Measurements from ENCODE around the gene OR4N2.
"Not testable (repeated sequence)": the region's sequence is repeated elsewhere in the genome, so short reads cannot be mapped to it uniquely, and the experiment has no call there.

Gene OR4N2

GRCh38 chr14:19803470-19803869 is at the start of gene OR4N2:
TSS of gene OR4N2 (plus strand) at chr14:19803770. CDS start at chr14:19827449, 23,679 bp downstream.
- DNase-seq = not testable (repeated sequence)

GRCh38 chr14:19754172-19754571 is 49.4 kb upstream of the OR4N2 start:
- DNase-seq = no peak

- DNase-seq = not testable (repeated sequence)
These were observed 32.1 kb upstream of the OR4N2 start for GRCh38 chr14:19771491-19771890.

DNA sequence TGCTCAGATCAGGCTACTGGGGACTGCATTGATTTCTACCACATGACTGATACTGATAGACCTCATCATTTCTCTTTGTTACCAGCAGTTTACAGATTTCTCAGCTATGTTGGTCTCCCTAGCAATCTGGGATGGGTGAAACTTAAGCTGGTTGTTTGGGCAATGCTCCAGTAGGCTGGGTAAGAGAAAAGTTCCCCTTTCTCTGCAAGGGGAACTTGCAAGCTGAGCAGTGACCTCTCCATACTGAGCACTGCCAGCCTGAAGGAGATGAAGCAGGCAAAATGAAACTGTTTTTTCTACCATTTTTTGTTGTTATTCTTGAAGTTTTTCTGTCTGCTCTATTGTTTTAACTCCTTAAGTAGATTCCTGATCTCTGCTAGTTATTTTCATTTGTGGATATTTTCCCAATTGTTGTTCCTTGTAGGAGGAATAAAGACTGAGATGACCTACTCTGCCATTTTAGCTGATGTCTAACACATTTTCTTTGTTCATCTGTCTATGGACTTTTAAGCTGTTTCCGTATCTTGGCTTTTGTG is 31.6 kb upstream of the OR4N2 start:
- no peak for DNase-seq

- DNase-seq = not testable (repeated sequence)
These were observed 31.1 kb upstream of the OR4N2 start for GRCh38 chr14:19772454-19772853.

- DNase-seq = not testable (repeated sequence)
These were observed 30.4 kb upstream of the OR4N2 start, which contains the start of gene OR4M1 for GRCh38 chr14:19773204-19773603. TSS of gene OR4M1 (plus strand) at chr14:19773504. CDS start at chr14:19780323, 6,819 bp downstream.

- no peak for DNase-seq
These were observed 28.0 kb upstream of the OR4N2 start for GRCh38 chr14:19775587-19775986.

GRCh38 chr14:19785848-19786247 is 17.7 kb upstream of the OR4N2 start:
- DNase-seq = not testable (repeated sequence)

DNA sequence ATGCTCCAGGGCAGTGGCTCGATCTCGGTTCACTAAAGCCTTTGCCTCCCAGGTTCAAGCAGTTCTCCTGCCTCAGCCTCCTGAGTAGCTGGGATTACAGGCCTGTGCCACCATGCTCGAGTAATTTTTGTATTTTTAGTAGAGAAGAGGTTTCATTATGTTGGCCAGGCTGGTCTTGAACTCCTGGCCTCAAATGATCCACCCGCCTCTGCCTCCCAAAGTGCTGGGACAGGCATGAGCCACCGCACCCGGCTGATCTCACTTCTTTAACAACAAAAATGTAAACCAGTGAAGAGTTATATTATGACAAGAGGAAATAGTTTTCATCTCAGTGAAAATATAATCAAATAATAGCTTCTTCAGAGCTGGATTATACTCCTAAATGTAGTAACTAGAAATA is 16.3 kb upstream of the OR4N2 start:
- not testable (repeated sequence) for DNase-seq

GRCh38 chr14:19788150-19788549 is 15.4 kb upstream of the OR4N2 start:
- DNase-seq = not testable (repeated sequence)

DNA sequence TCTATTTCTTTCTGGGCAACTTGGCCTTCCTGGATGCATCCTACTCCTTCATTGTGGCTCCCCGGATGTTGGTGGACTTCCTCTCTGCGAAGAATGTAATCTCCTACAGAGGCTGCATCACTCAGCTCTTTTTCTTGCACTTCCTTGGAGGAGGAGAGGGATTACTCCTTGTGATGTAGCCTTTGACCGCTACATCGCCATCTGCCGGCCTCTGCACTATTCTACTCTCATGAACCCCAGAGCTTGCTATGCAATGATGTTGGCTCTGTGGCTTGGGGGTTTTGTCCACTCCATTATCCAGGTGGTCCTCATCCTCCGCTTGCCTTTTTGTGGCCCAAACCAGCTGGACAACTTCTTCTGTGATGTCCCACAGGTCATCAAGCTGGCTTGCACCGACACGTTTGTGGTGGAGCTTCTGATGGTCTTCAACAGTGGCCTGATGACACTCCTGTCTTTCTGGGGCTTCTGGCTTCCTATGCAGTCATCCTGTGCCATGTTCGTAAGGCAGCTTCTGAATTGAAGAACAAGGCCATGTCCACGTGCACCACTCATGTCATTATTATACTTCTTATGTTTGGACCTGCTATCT is 7.0 kb upstream of the OR4N2 start:
- DNase-seq = not testable (repeated sequence)

GRCh38 chr14:19799880-19800279 is 3.7 kb upstream of the OR4N2 start:
- DNase-seq = no peak

DNA sequence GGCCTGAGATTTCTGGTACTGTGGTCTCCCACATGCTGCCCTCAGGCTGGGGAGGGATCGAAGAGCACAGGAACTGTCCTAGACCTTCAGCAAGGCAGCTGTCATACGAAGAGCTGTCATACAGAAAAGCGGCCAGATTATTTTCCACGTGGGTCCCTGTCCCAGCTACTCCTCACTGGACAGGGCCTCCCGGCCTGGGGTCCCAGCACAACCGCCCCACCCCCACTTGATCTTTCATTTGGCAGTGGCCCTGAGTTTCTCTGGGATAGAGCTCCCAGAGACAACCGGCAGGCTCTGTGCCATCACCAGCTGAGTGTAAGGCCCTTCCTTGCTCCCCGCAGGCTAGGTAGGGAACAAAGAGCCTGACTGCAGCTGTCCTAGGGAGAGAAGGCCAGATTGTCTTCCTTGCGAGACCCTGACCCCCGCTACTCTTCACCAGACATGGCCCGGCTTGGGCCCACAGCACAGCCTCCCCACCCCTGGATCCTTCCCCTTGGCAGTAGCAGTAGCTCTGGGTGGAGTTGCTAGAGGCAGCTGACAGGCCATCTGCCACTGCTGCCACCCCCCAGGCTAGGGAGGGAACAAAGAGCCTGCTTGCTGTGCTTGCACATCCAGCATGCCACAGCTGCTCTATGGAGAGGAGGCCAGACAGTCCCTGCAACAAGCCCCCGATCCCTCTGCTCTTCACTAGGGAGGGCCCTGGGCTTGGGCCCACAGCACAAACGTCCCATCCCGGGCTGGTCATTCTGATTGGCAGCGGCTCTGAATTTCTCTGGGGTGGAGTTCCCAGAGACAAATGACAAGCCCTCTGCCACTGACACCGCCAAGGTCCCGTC is 3.1 kb upstream of the OR4N2 start:
- peak; percentile 20 for DNase-seq

GRCh38 chr14:19801118-19801464 is 2.5 kb upstream of the OR4N2 start:
- no peak for DNase-seq

- not testable (repeated sequence) for DNase-seq
These were observed 9.8 kb downstream of the OR4N2 start for GRCh38 chr14:19813171-19813920.

- not testable (repeated sequence) for DNase-seq
These were observed 16.3 kb downstream of the OR4N2 start for GRCh38 chr14:19819879-19820278.

GRCh38 chr14:19821016-19821415 is 17.4 kb downstream of the OR4N2 start:
- not testable (repeated sequence) for DNase-seq

- no peak for DNase-seq
These were observed 19.6 kb downstream of the OR4N2 start for GRCh38 chr14:19823178-19823577.

- DNase-seq = no peak
These were observed 20.2 kb downstream of the OR4N2 start for GRCh38 chr14:19823765-19824164.

DNA sequence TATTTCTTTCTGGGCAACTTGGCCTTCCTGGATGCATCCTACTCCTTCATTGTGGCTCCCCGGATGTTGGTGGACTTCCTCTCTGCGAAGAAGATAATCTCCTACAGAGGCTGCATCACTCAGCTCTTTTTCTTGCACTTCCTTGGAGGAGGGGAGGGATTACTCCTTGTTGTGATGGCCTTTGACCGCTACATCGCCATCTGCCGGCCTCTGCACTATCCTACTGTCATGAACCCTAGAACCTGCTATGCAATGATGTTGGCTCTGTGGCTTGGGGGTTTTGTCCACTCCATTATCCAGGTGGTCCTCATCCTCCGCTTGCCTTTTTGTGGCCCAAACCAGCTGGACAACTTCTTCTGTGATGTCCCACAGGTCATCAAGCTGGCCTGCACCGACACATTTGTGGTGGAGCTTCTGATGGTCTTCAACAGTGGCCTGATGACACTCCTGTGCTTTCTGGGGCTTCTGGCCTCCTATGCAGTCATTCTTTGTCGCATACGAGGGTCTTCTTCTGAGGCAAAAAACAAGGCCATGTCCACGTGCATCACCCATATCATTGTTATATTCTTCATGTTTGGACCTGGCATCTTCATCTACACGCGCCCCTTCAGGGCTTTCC is 24.2 kb downstream of the OR4N2 start:
- DNase-seq = not testable (repeated sequence)

GRCh38 chr14:19828314-19828713 is 24.7 kb downstream of the OR4N2 start:
- DNase-seq = no peak

GRCh38 chr14:19834203-19834848 is 30.8 kb downstream of the OR4N2 start:
- not testable (repeated sequence) for DNase-seq

All from DMS153 (cell line).